T-helper 2 cell treated with Interferon-gamma antibody and Interleukin-4, amounts not matched to agents 100 ng/mL and 5 ng/mL, for 36 hours (primary cell): Measurements from ENCODE around the gene EGR1. TPM values are rescaled to one million over a fixed set of nuclear protein-coding genes. Genes with fewer than 3 reads are reported as not detected.
"Not testable (repeated sequence)": the region's sequence is repeated elsewhere in the genome, so short reads cannot be mapped to it uniquely, and the experiment has no call there.

ENCODE experiments used
- intact Hi-C: fragments of 100-400 bp; cut with micrococcal nuclease; formaldehyde crosslinking; loops from one replicate; pipeline ENCODE4 v1.15.1; 2023
- total RNA-seq: library from RNA; stranded (reverse); gene quantifications from 2 replicates; pipeline ENCODE4 v1.2.3, GENCODE V29; 2022

EGR1 gene
- total RNA-seq, 1 donor from 2014 or later, result 7.5 TPM

DNA sequence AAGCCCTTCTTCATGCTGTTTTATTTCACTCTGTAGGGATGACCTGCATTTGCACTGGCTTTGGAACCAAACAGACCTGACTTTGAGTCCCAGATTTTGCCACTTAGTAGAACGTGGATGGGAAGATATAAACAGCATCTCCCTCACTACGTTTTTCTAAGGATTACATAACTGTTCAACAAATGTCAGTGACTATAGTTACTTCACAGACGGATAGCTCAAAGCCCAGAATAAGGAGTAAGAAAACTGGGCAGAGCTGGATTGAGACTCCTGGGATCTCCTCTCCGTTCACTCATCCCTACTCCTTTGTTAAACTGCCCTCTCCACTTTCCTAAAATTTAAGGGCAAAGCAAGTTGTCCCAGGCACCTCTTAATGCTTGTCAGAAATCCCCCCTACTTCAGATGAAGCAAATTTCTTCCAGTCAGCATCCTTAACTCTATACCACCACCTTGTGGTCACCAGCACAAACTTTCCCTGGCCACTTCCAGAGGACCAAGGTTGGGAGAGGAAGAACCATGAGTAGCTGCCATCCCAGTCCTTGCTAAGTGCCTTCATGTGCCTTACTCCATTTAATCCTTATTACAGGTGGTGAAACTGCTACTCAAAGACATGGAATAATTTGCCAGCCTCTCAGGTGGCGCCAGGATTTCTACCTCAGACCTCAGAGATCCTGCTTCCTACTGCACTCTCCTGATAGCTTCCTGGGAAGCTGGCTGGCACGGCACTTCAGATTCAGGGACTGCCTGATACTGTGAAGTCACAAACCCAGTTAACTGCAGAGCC is 38.4 kb downstream of the EGR1 start:
- intact Hi-C loops, result loop anchor here (1.0 kb wide), 2 partner anchors 53 to 323 kb away; no protein-coding TSS in a partner anchor

DNA sequence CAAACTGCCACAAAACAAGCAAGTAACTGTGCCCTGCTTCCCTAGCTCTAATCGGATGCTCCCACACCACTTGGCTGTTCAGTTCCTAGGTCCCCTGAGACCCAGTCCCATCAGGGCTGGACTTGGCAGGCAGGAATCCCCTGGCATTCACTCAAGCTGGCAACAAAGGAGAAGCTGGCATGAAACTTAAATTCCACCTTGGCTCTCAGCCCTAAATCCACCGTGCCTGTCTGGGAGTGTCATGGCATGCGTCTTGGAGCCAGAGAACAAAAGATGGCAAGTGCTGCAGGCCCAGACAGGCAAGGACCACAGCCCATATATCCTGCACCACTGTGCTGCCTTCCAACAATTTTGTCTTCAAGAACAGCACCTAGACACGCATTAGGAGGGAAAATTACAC is 39.5 kb downstream of the EGR1 start:
- intact Hi-C loops, result no loop called here

DNA sequence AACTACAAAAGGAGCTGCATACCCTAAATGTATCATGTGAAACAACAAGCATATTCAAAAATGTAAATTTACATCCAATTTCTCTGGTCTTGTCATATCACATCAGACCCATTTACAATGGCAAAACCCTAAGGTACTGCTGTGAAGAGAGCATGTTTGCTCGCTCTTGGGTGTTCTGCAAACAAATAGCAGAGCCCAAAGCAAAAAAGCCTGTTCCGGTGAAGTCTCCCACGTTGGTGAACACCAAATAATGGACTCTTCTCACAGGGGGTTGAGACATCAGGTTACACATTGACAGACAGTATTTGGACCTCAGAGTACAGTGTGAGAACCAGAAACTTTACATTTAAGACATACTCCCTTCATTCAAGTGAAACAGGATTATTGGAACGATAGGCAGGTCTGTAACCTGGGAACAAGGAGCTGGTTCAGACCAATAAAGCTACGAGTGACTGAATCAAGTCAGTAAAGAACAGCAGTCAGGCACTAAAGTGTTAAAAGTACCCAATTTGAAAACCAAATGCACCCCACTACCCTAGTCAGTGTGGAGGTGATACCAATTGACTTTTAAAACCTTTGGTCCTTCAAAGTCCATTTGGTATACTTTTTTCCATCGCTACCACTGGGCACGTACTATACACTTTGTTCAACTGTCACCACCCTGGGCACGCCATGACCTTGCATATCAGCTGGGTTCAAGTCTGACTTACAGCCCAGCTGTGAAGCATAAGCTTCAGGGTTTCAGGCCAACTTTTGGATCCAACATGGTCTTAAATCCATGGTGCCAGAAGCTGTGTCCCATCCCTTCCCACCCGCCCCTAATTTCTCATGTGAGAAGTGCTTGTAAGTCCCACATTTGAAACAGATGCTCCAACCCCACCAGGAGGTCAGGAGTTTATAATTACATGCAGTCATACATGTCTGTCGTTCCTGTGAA is 41.4 kb downstream of the EGR1 start:
- intact Hi-C loops, result no loop called here

DNA sequence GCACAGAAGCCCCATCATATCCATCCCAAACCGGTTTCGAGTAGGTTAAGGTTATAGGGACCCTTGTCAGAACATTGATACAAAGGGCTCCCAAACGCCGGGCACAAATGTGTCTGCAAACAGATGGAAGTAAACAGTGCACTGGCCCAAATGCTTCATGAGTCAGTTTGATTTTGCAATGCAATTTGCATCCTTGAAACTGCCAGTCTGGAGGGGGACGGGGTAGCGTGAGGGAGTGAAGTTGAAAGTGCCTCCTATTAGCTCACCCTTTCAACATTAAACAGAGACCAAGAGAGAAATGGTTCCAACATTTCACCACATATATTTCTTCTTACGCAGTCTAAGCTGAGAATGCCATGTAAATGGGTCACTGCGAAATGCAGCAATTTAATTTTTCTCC is 42.2 kb downstream of the EGR1 start:
- intact Hi-C loops, result not testable (repeated sequence)

DNA sequence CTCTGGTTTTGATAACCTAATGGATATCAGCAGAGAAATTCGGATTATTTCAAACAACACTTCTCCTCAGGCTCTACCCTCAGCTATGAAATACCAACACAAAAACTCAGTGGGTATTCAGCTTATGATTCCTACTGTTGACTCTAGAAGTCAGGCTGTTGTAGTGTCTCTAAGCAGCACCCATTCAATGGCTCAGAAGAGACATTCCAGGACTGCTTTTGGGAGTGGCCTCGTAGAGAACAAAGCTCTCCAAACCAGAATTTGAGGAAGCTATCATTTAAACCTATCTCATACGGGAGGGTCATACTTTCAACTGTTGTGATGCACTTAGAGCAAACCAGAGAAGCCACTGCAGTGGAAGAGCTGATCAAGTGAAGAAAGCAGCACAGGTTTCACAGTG is 43.7 kb downstream of the EGR1 start:
- intact Hi-C loops, result no loop called here

DNA sequence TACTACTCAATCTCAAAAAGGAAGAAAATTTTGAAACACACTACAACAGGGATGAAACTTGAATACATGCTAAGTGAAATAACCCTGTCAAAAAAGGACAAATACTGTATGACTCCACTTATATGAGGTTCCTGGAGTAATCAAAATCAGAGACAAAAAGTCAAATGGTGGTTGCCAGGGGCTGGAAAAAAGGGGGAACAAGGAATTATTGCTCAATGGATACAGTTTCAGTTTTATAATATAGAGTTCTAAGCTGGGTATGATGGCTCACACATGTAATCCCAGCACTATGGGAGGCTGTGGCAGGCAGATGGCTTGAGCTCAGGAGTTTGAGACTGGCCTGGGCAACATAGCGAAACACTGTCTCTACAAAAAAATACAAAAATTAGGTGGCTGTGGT is 48.7 kb downstream of the EGR1 start:
- intact Hi-C loops, result no loop called here

DNA sequence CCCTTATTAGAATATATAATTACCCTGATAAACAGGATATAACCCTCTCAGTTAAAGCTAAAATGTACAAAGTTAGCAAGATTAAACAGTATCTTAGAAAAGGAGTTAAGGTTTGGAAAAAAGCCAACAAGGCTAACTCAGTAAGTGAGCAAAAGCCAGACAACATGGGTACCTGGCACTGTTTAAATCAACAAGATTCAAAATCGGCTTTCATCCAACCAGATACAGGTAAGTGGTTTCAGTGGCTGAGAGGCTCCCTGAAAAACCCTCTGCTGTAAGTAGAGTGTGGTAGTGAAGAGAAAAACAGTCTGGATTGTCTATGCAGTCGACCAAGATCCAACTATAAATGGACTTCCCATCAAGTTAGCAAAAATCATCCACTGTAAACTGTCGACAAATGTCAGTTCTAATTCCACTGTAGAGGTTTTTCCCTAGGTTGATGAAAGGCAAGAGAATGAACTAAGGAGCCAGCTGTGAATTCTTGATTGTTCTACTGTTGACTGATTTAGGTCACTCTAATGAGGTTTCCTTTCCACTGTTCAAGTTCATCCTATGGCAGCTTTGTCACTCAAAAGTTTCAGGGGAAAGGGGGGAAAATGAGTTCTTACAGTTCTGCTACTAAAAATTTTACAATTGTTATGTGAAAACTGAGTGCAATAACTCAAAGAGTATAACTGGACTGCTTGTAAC is 50.4 kb downstream of the EGR1 start:
- intact Hi-C loops, result no loop called here

DNA sequence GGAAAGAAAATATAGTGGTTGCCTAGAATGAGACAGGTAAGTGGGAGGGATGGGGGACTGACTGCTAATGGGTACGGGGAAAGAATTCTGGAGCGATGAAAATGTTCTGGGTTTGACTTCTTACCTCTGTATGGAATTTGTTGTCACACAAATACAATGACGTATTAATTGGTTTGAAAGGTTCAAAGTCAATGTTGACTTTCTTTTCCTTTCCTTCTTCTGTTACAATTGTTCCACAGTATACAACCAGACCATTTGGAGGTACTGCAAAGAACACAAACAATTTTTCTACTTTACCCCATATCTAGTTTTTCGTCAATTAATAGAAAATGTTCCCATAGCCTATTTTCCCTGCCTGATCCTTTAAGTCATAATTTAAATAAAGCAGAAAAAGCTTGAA is 52.2 kb downstream of the EGR1 start:
- intact Hi-C loops, result no loop called here

Other genes starting within 250 kb of the EGR1 start
- gene GFRA3, start 190.9 kb upstream of the EGR1 start, total RNA-seq, result not detected in 2 replicates
- 10.5 and 12.6 TPM in 2 replicates for gene CDC25C, start 133.7 kb upstream of the EGR1 start, total RNA-seq
- 21.7 and 22.1 TPM in 2 replicates for gene FAM53C, start 127.2 kb upstream of the EGR1 start, total RNA-seq
- gene KDM3B, start 112.8 kb upstream of the EGR1 start, total RNA-seq, result 60.6 and 61.3 TPM in 2 replicates
- gene REEP2, start 26.4 kb upstream of the EGR1 start, total RNA-seq, result 2.6 and 3.0 TPM in 2 replicates
- gene ETF1, start 77.8 kb downstream of the EGR1 start, total RNA-seq, result 98.4 and 102 TPM in 2 replicates
- gene HSPA9, start 109.9 kb downstream of the EGR1 start, total RNA-seq, result 207 and 227 TPM in 2 replicates